OCI-LY1 (cell line): ENCODE data around the gene GBF1.

Experiments used
- H2AFZ ChIP-seq: fragments of 200-600 bp; sonication (generic), shearing (Covaris generic); 2 replicates; pipeline ENCODE4 v1.6.0; 2014; ENCODE audit warnings: antibody characterized with exemption, mild to moderate bottlenecking, low read length
- H3F3A ChIP-seq: fragments of 200-600 bp; sonication (generic), shearing (Covaris generic); 2 replicates; pipeline ENCODE4 v1.6.0; 2014; ENCODE audit warnings: mild to moderate bottlenecking, antibody characterized with exemption, low read length, moderate library complexity; ENCODE audit not compliant: insufficient read depth
- H3K27ac ChIP-seq: fragments of 200-600 bp; sonication (generic); 2 replicates; pipeline ENCODE4 v1.5.1; 2014; ENCODE audit warnings: low read length, mixed run types, mild to moderate bottlenecking, low read depth; ENCODE audit not compliant: poor library complexity, severe bottlenecking
- H3K27me3 ChIP-seq: fragments of 200-600 bp; sonication (generic); 2 replicates; pipeline ENCODE4 v1.6.0; 2014; ENCODE audit warnings: antibody characterized with exemption, mild to moderate bottlenecking, low read length, moderate library complexity; ENCODE audit not compliant: insufficient read depth
- H3K36me3 ChIP-seq: fragments of 200-600 bp; sonication (generic); 2 replicates; pipeline ENCODE4 v1.6.1; 2014; ENCODE audit warnings: mild to moderate bottlenecking, antibody characterized with exemption, low read length, moderate library complexity, mixed read lengths; ENCODE audit not compliant: insufficient read depth
- H3K4me1 ChIP-seq: fragments of 200-600 bp; sonication (generic); 2 replicates; pipeline ENCODE4 v1.5.1; 2014; ENCODE audit warnings: mild to moderate bottlenecking, low read length, moderate library complexity; ENCODE audit not compliant: insufficient read depth, severe bottlenecking
- H3K4me2 ChIP-seq: fragments of 200-600 bp; sonication (generic), shearing (Covaris generic); 2 replicates; pipeline ENCODE4 v1.6.1; 2014; ENCODE audit warnings: low read length
- H3K4me3 ChIP-seq: fragments of 200-600 bp; sonication (generic); 2 replicates; pipeline ENCODE4 v1.5.1; 2014; ENCODE audit warnings: low read length, low read depth, mild to moderate bottlenecking, mixed read lengths; ENCODE audit not compliant: poor library complexity, severe bottlenecking
- H3K79me2 ChIP-seq: fragments of 200-600 bp; shearing (Covaris generic); 2 replicates; pipeline ENCODE4 v1.6.1; 2016; ENCODE audit warnings: mixed run types, low read length, mixed read lengths; ENCODE audit not compliant: insufficient read depth
- H3K9ac ChIP-seq: fragments of 200-600 bp; sonication (generic), shearing (Covaris generic); 2 replicates; pipeline ENCODE4 v1.6.1; 2014; ENCODE audit warnings: mild to moderate bottlenecking, low read length, mixed read lengths
- H3K9me2 ChIP-seq: fragments of 200-600 bp; sonication (generic), shearing (Covaris generic); 2 replicates; pipeline ENCODE4 v1.6.1; 2014; ENCODE audit warnings: low read depth, mild to moderate bottlenecking, low read length, mixed read lengths
- H3K9me3 ChIP-seq: fragments of 200-600 bp; shearing (Covaris generic); 2 replicates; pipeline ENCODE4 v1.6.1; 2014; ENCODE audit warnings: low read length, mixed read lengths
- H4K20me1 ChIP-seq: fragments of 200-600 bp; sonication (generic), shearing (Covaris generic); 2 replicates; pipeline ENCODE4 v1.6.0; 2016; ENCODE audit warnings: mild to moderate bottlenecking, low read length; ENCODE audit not compliant: insufficient read depth
- EZH2 ChIP-seq: fragments of 200-600 bp; sonication (generic), shearing (Covaris generic); IDR thresholded peaks from 2 replicates; pipeline ENCODE4 v1.8.0; 2017; ENCODE audit warnings: borderline replicate concordance, mixed run types, mild to moderate bottlenecking, antibody characterized with exemption, low read length, moderate library complexity, mixed read lengths
- TF ChIP-seq, protein P1 (sequence below): fragments of 200-600 bp; sonication (generic), shearing (Covaris generic); IDR thresholded peaks from 2 replicates; pipeline ENCODE4 v1.5.1; 2017; ENCODE audit warnings: mild to moderate bottlenecking, antibody characterized with exemption, low read length, moderate library complexity, mixed read lengths

GBF1 gene

GRCh38 chr10:102254426-102254825 lies 9.1 kb downstream of the GBF1 start:
- Histone ChIP-seq H3K27ac (no peak overlapping the region), H3K9me3 (no peaks in the 10 kb centered on the region), H4K20me1 (no peaks in the 10 kb centered on the region), H3K4me2 (no peak overlapping the region), H3K9me2 (no peaks in the 10 kb centered on the region), H3K4me3 (no peak overlapping the region), H3K27me3 (no peaks in the 10 kb centered on the region), H3K4me1 (no peaks in the 10 kb centered on the region), H3K79me2 (peaks cover 50% of the 10 kb centered on the region), H3F3A (no peaks in the 10 kb centered on the region), H3K36me3 (peaks cover 5% of the 10 kb centered on the region), H2AFZ (no peak overlapping the region), H3K9ac (no peak overlapping the region)
- TF ChIP-seq EZH2: no peak
- TF ChIP-seq, protein P1, sequence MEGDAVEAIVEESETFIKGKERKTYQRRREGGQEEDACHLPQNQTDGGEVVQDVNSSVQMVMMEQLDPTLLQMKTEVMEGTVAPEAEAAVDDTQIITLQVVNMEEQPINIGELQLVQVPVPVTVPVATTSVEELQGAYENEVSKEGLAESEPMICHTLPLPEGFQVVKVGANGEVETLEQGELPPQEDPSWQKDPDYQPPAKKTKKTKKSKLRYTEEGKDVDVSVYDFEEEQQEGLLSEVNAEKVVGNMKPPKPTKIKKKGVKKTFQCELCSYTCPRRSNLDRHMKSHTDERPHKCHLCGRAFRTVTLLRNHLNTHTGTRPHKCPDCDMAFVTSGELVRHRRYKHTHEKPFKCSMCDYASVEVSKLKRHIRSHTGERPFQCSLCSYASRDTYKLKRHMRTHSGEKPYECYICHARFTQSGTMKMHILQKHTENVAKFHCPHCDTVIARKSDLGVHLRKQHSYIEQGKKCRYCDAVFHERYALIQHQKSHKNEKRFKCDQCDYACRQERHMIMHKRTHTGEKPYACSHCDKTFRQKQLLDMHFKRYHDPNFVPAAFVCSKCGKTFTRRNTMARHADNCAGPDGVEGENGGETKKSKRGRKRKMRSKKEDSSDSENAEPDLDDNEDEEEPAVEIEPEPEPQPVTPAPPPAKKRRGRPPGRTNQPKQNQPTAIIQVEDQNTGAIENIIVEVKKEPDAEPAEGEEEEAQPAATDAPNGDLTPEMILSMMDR: no peak

- Histone ChIP-seq H3K27ac (no peak overlapping the region), H3K4me3 (no peak overlapping the region), H3K9me3 (no peaks in the 10 kb centered on the region), H3F3A (no peaks in the 10 kb centered on the region), H2AFZ (no peak overlapping the region), H3K9ac (no peak overlapping the region), H3K4me1 (no peaks in the 10 kb centered on the region), H4K20me1 (no peaks in the 10 kb centered on the region), H3K36me3 (peaks cover 11% of the 10 kb centered on the region), H3K9me2 (no peaks in the 10 kb centered on the region), H3K27me3 (no peaks in the 10 kb centered on the region), H3K79me2 (peaks cover 41% of the 10 kb centered on the region), H3K4me2 (no peak overlapping the region)
- no peak for TF ChIP-seq EZH2
- TF ChIP-seq, protein P1: no peak
These were observed 10.1 kb downstream of the GBF1 start for GRCh38 chr10:102255404-102255803.

GRCh38 chr10:102261196-102261595 lies 15.9 kb downstream of the GBF1 start:
- H2AFZ ChIP-seq: no peak overlapping the region
- no peaks in the 10 kb centered on the region for H3K9me3 ChIP-seq
- no peaks in the 10 kb centered on the region for H4K20me1 ChIP-seq
- H3K79me2 ChIP-seq: peaks cover 1% of the 10 kb centered on the region; the same call in 1 of the 2 replicates
- no peaks in the 10 kb centered on the region for H3F3A ChIP-seq
- H3K4me2 ChIP-seq: no peak overlapping the region
- H3K9ac ChIP-seq: no peak overlapping the region
- H3K27me3 ChIP-seq: no peaks in the 10 kb centered on the region
- no peak overlapping the region for H3K27ac ChIP-seq
- no peak overlapping the region for H3K4me3 ChIP-seq
- H3K36me3 ChIP-seq: peaks cover 38% of the 10 kb centered on the region
- TF ChIP-seq, protein P1: no peak
- TF ChIP-seq EZH2: no peak
- H3K9me2 ChIP-seq: no peaks in the 10 kb centered on the region
- H3K4me1 ChIP-seq: no peaks in the 10 kb centered on the region
